Tibial nerve (tissue), 4 donors: Measurements from ENCODE around the gene JPH4.

Experiments
- EP300 ChIP-seq, 2 donors: sonication (generic); formaldehyde crosslinking; IDR thresholded peaks; one replicate each; pipeline ENCODE4 v1.6.1; 2017; ENCODE audit warnings: antibody characterized with exemption in 2 of 2, mild to moderate bottlenecking in 1 of 2
- POLR2A ChIP-seq, 2 donors: fragments of 450-650 bp; IDR thresholded peaks; one replicate each; pipeline ENCODE4 v1.6.1; 2017; ENCODE audit warnings: antibody characterized with exemption in 2 of 2, mild to moderate bottlenecking in 2 of 2, moderate library complexity in 2 of 2
- TF ChIP-seq, protein P1 (sequence below), 5 experiments: fragments of 200-600 bp in 3 of 5; fragments of 450-650 bp in 2 of 5; sonication (generic) in 3 of 5; IDR thresholded peaks; one replicate each; pipeline ENCODE4 v1.5.1; 2016 to 2019; ENCODE audit warnings: antibody characterized with exemption in 5 of 5, mild to moderate bottlenecking in 3 of 5, moderate library complexity in 2 of 5

DNA sequence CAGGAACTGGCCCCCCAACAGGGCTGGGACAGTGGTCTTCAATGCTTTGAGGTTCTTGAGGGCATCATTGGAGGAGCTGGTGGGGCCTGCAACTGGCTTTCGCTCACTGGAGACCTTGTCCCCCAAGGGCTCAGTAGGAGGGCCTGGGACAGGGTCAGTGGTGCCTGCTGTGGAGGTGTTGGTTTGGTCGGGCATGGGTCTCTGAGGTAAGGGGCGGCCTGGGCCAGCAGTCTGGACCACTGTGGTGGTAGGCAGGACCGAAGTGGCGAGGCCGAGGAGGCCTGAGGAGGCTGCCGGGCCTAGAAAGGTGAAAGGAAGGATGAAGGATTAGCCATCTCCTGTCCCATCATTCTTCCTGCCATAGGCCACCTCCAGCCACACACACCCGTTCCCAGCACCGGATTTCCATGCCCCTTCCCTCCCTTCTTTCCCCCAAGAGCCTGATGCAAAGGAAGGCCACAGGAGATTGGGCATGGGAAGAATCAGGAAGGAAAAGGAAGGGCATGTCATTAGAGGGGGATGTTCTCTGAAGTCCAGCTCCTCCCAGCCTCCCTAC, 55.9 kb downstream of the JPH4 start:
- TF ChIP-seq POLR2A (IDR thresholded peaks at IDR 0.05) (no peak), EP300 (IDR thresholded peaks at IDR 0.05) (no peak)
- TF ChIP-seq, protein P1, sequence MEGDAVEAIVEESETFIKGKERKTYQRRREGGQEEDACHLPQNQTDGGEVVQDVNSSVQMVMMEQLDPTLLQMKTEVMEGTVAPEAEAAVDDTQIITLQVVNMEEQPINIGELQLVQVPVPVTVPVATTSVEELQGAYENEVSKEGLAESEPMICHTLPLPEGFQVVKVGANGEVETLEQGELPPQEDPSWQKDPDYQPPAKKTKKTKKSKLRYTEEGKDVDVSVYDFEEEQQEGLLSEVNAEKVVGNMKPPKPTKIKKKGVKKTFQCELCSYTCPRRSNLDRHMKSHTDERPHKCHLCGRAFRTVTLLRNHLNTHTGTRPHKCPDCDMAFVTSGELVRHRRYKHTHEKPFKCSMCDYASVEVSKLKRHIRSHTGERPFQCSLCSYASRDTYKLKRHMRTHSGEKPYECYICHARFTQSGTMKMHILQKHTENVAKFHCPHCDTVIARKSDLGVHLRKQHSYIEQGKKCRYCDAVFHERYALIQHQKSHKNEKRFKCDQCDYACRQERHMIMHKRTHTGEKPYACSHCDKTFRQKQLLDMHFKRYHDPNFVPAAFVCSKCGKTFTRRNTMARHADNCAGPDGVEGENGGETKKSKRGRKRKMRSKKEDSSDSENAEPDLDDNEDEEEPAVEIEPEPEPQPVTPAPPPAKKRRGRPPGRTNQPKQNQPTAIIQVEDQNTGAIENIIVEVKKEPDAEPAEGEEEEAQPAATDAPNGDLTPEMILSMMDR (IDR thresholded peaks at IDR 0.05), result no peak
